Measurements from ENCODE around the gene ITGA2B.
"Not testable (repeated sequence)": the region's sequence is repeated elsewhere in the genome, so short reads cannot be mapped to it uniquely, and the experiment has no call there.

ITGA2B gene

GRCh38 chr17:44372036-44372435 lies 17.4 kb downstream of the ITGA2B start:
- Histone ChIP-seq H2AFZ (ENCODE audit: low read depth, low read length) (no peak overlapping the region), H3K4me1 (ENCODE audit: insufficient read depth, low read length) (no peaks in the 10 kb centered on the region), H3K36me3 (ENCODE audit: insufficient read depth, low read length) (no peaks in the 10 kb centered on the region), H3K4me3 (ENCODE audit: low read length) (no peak overlapping the region), H3K27me3 (ENCODE audit: insufficient read depth, low read length) (no peaks in the 10 kb centered on the region), H3K9me3 (ENCODE audit: low read length) (no peaks in the 10 kb centered on the region)

- H3K4me1 ChIP-seq (ENCODE audit: insufficient read depth, low read length); H3K9me3 ChIP-seq (ENCODE audit: low read length); H3K27me3 ChIP-seq (ENCODE audit: insufficient read depth, low read length); H2AFZ ChIP-seq (ENCODE audit: low read depth, low read length); H3K4me3 ChIP-seq (ENCODE audit: low read length); H3K36me3 ChIP-seq (ENCODE audit: insufficient read depth, low read length): not testable (repeated sequence)
These were observed 19.9 kb downstream of the ITGA2B start for GRCh38 chr17:44369414-44370023.

GRCh38 chr17:44368391-44369243 lies 20.8 kb downstream of the ITGA2B start:
- not testable (repeated sequence) for H3K4me1 ChIP-seq (ENCODE audit: insufficient read depth, low read length); H3K36me3 ChIP-seq (ENCODE audit: insufficient read depth, low read length); H2AFZ ChIP-seq (ENCODE audit: low read depth, low read length); H3K27me3 ChIP-seq (ENCODE audit: insufficient read depth, low read length); H3K4me3 ChIP-seq (ENCODE audit: low read length); H3K9me3 ChIP-seq (ENCODE audit: low read length)

- peaks cover 7% of the 10 kb centered on the region for H3K27me3 ChIP-seq (ENCODE audit: insufficient read depth, low read length)
- no peak overlapping the region for H3K4me3 ChIP-seq (ENCODE audit: low read length)
- no peak overlapping the region for H2AFZ ChIP-seq (ENCODE audit: low read depth, low read length)
- peaks cover 9% of the 10 kb centered on the region for H3K4me1 ChIP-seq (ENCODE audit: insufficient read depth, low read length)
- no peaks in the 10 kb centered on the region for H3K9me3 ChIP-seq (ENCODE audit: low read length)
- no peaks in the 10 kb centered on the region for H3K36me3 ChIP-seq (ENCODE audit: insufficient read depth, low read length)
These were observed 22.0 kb downstream of the ITGA2B start for GRCh38 chr17:44367231-44367979.

- H3K27me3 ChIP-seq (ENCODE audit: insufficient read depth, low read length); H2AFZ ChIP-seq (ENCODE audit: low read depth, low read length); H3K4me3 ChIP-seq (ENCODE audit: low read length); H3K9me3 ChIP-seq (ENCODE audit: low read length); H3K36me3 ChIP-seq (ENCODE audit: insufficient read depth, low read length): not testable (repeated sequence)
- peaks cover 32% of the 10 kb centered on the region for H3K4me1 ChIP-seq (ENCODE audit: insufficient read depth, low read length)
These were observed 24.4 kb downstream of the ITGA2B start for GRCh38 chr17:44365051-44365450.

- H3K27me3 ChIP-seq (ENCODE audit: insufficient read depth, low read length): peaks cover 7% of the 10 kb centered on the region
- peak within 1 kb of the TSS; percentile 79 for H3K4me3 ChIP-seq (ENCODE audit: low read length)
- H3K4me1 ChIP-seq (ENCODE audit: insufficient read depth, low read length): peaks cover 32% of the 10 kb centered on the region
- no peaks in the 10 kb centered on the region for H3K9me3 ChIP-seq (ENCODE audit: low read length)
- peak within 1 kb of the TSS; percentile 79 for H2AFZ ChIP-seq (ENCODE audit: low read depth, low read length)
- H3K36me3 ChIP-seq (ENCODE audit: insufficient read depth, low read length): peaks cover 7% of the 10 kb centered on the region
These were observed 25.8 kb downstream of the ITGA2B start, which contains the start of gene FAM171A2 for GRCh38 chr17:44363613-44364159. Gene FAM171A2 (minus strand): TSS chr17:44363853. CDS start chr17:44363714, 139 bp downstream.

- H3K4me1 ChIP-seq (ENCODE audit: insufficient read depth, low read length): peaks cover 32% of the 10 kb centered on the region
- peak overlapping the region; percentile 79 for H3K4me3 ChIP-seq (ENCODE audit: low read length)
- H3K27me3 ChIP-seq (ENCODE audit: insufficient read depth, low read length): peaks cover 7% of the 10 kb centered on the region
- peak overlapping the region; percentile 79 for H2AFZ ChIP-seq (ENCODE audit: low read depth, low read length)
- H3K36me3 ChIP-seq (ENCODE audit: insufficient read depth, low read length): peaks cover 11% of the 10 kb centered on the region
- no peaks in the 10 kb centered on the region for H3K9me3 ChIP-seq (ENCODE audit: low read length)
These were observed 26.4 kb downstream of the ITGA2B start for GRCh38 chr17:44362949-44363612.

GRCh38 chr17:44362459-44362948 lies 26.9 kb downstream of the ITGA2B start:
- H3K4me1 ChIP-seq (ENCODE audit: insufficient read depth, low read length): peaks cover 32% of the 10 kb centered on the region
- H2AFZ ChIP-seq (ENCODE audit: low read depth, low read length): no peak overlapping the region
- peaks cover 11% of the 10 kb centered on the region for H3K36me3 ChIP-seq (ENCODE audit: insufficient read depth, low read length)
- peaks cover 7% of the 10 kb centered on the region for H3K27me3 ChIP-seq (ENCODE audit: insufficient read depth, low read length)
- no peaks in the 10 kb centered on the region for H3K9me3 ChIP-seq (ENCODE audit: low read length)
- peak overlapping the region; percentile 79 for H3K4me3 ChIP-seq (ENCODE audit: low read length)

GRCh38 chr17:44361292-44362260 lies 27.9 kb downstream of the ITGA2B start:
- peaks cover 32% of the 10 kb centered on the region for H3K4me1 ChIP-seq (ENCODE audit: insufficient read depth, low read length)
- peaks cover 13% of the 10 kb centered on the region for H3K36me3 ChIP-seq (ENCODE audit: insufficient read depth, low read length)
- H3K27me3 ChIP-seq (ENCODE audit: insufficient read depth, low read length): peaks cover 7% of the 10 kb centered on the region
- H3K4me3 ChIP-seq (ENCODE audit: low read length): peak overlapping the region; percentile 79
- no peaks in the 10 kb centered on the region for H3K9me3 ChIP-seq (ENCODE audit: low read length)
- no peak overlapping the region for H2AFZ ChIP-seq (ENCODE audit: low read depth, low read length)

GRCh38 chr17:44360826-44361225 lies 28.6 kb downstream of the ITGA2B start:
- Histone ChIP-seq H3K4me1 (ENCODE audit: insufficient read depth, low read length) (peaks cover 32% of the 10 kb centered on the region), H3K9me3 (ENCODE audit: low read length) (no peaks in the 10 kb centered on the region), H3K36me3 (ENCODE audit: insufficient read depth, low read length) (peaks cover 20% of the 10 kb centered on the region), H2AFZ (ENCODE audit: low read depth, low read length) (no peak overlapping the region), H3K27me3 (ENCODE audit: insufficient read depth, low read length) (peaks cover 3% of the 10 kb centered on the region), H3K4me3 (ENCODE audit: low read length) (no peak overlapping the region)

GRCh38 chr17:44360144-44360533 lies 29.3 kb downstream of the ITGA2B start:
- no peaks in the 10 kb centered on the region for H3K9me3 ChIP-seq (ENCODE audit: low read length)
- H2AFZ ChIP-seq (ENCODE audit: low read depth, low read length): no peak overlapping the region
- H3K4me3 ChIP-seq (ENCODE audit: low read length): no peak overlapping the region

More at GRCh38 chr17:44360144-44360533, 29.3 kb downstream of the ITGA2B start:
- Histone ChIP-seq H3K36me3 (ENCODE audit: insufficient read depth, low read length) (peaks cover 27% of the 10 kb centered on the region), H3K4me1 (ENCODE audit: insufficient read depth, low read length) (peaks cover 32% of the 10 kb centered on the region), H3K27me3 (ENCODE audit: insufficient read depth, low read length) (peaks cover 3% of the 10 kb centered on the region)
